Gastrocnemius medialis (tissue), 4 donors: ENCODE data around the gene CEP72.
"Not testable (repeated sequence)": the region's sequence is repeated elsewhere in the genome, so short reads cannot be mapped to it uniquely, and the experiment has no call there.

ENCODE experiments used
- CTCF ChIP-seq, 5 experiments: fragments of 450-650 bp in 3 of 5; fragments of 200-600 bp in 2 of 5; sonication (generic) in 2 of 5; IDR thresholded peaks in 4 of 5; conservative IDR thresholded peaks in 1 of 5; 1 replicate in 4 of 5; 2 replicates in 1 of 5; pipeline ENCODE4 v1.5.1; 2016 to 2019; ENCODE audit warnings: antibody characterized with exemption in 5 of 5, mild to moderate bottlenecking in 3 of 5, moderate library complexity in 3 of 5
- POLR2A ChIP-seq, 2 donors: fragments of 450-650 bp; IDR thresholded peaks; one replicate each; pipeline ENCODE4 v1.6.1; 2017; ENCODE audit warnings: antibody characterized with exemption in 2 of 2, mild to moderate bottlenecking in 2 of 2, moderate library complexity in 2 of 2

- TF ChIP-seq CTCF (IDR thresholded peaks at IDR 0.05 in 4 of 5, conservative IDR thresholded peaks at IDR 0.05 in 1 of 5); POLR2A (IDR thresholded peaks at IDR 0.05): not testable (repeated sequence)
Measured at GRCh38 chr5:680118-680795, 68.1 kb downstream of the CEP72 start.
